ENCODE measurements around the gene TXNDC15.
"Not testable (repeated sequence)": the region's sequence is repeated elsewhere in the genome, so short reads cannot be mapped to it uniquely, and the experiment has no call there.

TXNDC15 gene, protein sequence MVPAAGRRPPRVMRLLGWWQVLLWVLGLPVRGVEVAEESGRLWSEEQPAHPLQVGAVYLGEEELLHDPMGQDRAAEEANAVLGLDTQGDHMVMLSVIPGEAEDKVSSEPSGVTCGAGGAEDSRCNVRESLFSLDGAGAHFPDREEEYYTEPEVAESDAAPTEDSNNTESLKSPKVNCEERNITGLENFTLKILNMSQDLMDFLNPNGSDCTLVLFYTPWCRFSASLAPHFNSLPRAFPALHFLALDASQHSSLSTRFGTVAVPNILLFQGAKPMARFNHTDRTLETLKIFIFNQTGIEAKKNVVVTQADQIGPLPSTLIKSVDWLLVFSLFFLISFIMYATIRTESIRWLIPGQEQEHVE

DNA sequence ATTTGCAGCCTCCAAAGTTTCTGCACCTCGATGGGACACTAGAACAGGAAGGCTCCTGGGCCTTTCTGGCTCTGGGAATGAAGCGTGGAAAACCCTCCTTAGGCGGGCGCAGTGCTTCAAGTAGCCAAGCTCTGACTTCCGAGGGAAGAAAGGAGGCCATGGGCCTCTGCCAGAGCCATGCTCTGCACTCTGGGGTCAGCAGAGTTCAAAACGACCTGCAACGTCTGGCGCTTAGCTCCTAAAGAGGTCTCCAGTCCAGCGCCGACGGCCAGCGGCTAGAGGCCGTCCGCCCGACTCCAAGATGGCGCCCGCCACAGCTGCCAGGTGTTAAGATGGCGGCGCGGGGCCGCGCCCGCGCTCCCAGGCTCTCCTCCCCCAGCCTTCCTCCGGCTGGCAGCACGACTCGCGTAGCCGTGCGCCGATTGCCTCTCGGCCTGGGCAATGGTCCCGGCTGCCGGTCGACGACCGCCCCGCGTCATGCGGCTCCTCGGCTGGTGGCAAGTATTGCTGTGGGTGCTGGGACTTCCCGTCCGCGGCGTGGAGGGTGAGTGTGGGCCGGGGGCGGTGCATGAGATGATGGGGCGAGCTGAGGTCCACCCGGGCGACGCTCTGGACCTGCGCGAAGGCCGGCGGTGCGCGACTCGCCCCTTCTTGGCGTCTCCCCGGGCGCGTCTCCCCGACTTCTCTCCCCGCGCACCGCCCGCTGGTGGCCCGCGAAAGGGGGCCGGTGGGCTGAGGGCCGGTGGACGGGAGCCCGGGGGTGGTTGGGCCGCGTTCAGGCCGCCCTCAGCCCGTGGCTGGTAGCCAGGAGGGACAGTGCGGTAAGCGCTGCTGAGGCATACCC lies at the start of gene TXNDC15:
Gene TXNDC15 (plus strand): TSS at position 385 of the 844 bp plus-strand sequence. CDS start 57 bp downstream, at position 442.
- peak; percentile 87 for DNase-seq (ENCODE audit: low read depth)

DNA sequence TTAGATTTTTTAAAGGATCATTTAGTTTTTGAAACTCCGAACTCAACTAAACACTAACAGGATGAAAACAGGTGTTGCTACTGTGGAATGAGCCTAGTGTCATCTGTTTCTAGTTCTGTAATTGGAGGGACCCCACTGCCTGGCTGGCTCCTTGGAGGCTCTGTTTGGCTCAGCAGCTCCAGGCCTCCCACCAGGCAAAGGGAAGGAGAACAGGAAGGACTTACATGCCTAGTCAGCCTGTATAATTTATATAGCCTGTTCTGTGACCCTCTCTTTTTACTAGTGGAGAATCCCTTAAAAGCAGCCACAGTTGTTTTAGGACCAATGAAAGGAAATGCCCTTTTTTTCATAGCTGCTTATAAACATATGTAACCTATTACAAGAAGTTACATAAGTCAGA lies 49.5 kb upstream of the TXNDC15 start:
- DNase-seq (ENCODE audit: low read depth): no peak

- no peak for DNase-seq (ENCODE audit: low read depth)
Observed at GRCh38 chr5:134825212-134825611, 49.0 kb upstream of the TXNDC15 start.

GRCh38 chr5:134833340-134834032 lies 40.7 kb upstream of the TXNDC15 start:
- no peak for DNase-seq (ENCODE audit: low read depth)

DNA sequence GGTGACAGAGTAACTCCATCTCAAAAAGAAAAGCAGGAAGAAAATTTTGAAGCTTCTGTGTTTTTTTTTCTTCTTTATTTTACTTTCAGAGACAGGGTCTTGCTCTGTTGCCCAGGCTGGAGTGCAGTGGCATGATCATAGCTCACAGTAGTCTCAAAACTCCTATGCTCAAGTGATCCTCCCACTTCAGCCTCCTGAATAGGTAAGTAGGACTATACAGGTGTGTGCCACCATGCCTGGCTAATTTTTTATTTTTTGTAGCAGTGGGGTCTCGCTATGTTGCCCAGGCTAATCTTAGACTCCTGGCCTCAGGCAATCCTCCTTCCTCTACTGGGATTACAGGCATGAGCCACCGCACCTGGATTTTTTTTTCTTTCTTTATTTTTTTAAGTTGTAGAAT lies 38.5 kb upstream of the TXNDC15 start:
- no peak for DNase-seq (ENCODE audit: low read depth)

DNA sequence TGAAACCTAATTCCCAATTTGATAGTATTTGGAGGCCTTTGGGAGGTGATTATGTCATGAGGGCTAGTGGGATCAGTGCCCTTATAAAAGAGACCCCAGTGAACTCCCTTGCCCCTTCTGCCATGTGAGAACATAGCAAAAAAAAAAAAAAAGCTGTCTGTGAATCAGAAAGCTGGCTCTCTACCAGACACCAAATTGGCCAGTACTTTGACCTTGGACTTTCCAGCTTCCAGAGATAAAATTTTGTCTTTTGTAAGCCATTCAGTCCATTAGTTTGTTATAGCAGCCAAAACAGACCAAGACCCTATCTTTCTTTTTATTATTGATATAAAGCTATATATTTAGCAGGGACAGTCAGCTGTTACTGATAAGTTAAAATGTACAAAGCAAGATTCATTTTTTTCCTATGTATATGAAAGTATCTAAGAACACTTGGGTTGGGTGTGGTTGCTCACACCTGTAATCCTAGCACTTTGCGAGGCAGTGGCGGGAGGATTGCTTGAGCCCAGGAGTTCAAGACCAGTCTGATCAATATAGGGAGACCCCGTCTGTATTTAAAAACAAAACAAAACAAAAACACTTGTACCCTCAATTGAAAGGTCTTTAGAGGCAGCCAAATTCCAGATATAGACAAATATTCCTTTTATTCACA lies 36.5 kb upstream of the TXNDC15 start:
- DNase-seq (ENCODE audit: low read depth): no peak

GRCh38 chr5:134838361-134838760 lies 35.8 kb upstream of the TXNDC15 start:
- DNase-seq (ENCODE audit: low read depth): not testable (repeated sequence)

DNA sequence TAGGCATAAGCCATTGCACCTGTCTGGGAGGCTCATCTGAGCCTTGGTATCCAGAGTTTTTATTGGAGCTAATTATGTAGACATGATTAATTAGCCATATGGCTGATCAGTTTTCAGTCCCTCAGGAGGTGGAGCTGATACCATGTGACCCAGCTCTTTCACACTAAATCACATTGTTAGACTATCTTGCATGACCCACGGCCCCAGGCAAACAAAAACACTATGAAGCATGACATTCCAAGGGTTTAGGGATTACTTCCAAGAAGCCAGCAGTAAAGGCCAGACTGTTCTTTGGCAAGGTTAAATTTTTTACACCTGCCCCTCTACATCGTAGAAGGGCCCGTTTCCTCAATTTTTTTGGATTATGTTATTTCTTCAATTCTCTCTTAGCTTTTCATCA lies 33.4 kb upstream of the TXNDC15 start:
- peak; percentile 26 for DNase-seq (ENCODE audit: low read depth)

DNA sequence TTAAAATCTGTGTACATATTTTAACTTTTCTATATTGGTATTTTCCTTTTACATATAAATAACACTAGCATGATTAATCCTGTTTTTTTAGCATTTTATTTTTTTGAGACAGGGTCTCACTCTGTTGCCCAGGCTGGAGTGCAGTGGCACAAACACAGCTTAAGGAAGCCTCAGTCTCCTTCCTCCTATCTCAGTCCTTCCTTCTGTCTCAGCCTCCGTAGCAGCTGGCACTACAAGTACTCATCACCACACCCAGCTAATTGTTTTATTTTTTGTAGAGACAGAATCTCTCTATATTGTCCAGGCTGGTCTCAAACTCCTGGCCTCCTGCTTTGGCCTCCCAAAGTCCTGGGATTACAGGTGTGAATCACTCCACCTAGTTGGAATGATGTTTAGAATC lies 29.9 kb upstream of the TXNDC15 start:
- no peak for DNase-seq (ENCODE audit: low read depth)

DNA sequence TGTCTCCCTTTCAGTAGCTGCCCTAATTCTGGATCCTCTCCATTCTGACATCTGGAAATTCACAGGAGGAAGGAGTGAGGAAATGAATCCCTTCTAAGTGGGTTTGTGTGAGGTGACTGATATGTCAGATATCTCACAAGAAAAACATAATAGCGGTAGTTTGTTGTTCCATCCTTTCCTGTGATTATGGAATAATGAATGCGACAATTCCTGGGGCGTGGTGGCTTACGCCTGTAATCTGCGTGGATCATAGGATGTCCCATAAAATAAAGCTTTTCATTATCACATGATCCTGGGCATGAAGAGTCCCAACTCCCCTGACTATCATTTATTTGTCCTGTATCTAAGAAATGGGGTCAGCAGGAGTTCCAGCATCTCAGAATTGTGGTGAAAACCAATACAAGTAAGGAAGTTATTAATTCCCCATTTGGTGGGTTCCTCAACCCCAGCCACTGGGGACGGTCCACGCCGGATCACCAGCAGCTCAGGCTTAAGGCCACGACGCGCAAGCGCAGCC lies 28.8 kb upstream of the TXNDC15 start:
- peak; percentile 60 for DNase-seq (ENCODE audit: low read depth)

DNA sequence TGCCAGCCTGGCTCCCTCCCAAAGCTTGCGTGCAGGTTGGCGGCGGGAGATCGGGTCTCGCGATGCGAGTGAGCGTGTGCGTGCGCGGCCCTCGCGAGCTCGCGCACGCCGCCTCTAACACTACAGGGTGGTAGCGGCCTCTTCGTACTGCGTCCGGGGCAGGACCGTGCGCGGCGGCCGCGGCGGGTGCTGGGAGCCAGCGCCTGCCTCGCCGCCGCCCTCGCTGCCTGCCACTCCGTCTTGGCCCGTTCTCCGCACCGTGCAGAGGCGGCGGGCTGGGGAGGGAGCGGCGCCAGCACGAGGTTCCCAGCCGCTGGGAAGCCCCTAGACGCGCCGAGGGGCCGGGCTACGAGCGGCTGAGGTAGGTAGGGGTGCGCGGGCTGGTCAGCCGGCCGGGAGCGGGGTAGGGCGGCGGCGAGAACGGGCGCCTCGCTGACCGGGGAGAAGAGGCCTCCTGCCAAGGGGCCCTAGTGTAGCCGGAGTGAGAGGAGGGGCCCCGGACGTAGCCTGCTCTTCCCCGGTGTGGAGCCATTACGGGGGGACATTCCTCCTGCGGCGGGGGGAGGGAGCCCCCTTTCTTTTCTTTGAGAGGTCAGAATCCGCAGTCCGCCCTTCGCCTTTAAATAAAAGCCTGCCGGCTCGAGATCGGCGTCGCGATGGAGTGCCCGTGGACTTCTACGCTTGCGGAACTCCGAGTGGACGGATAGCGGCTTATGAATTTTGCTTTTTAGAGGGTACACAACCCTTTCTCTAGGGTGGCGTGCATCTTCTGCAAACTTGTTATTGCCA lies 28.1 kb upstream of the TXNDC15 start, which contains the start of gene C5orf24:
Gene C5orf24 (plus strand): TSS at position 117 of the 789 bp plus-strand sequence. CDS start 8,933 bp downstream, outside the sequence.
- DNase-seq (ENCODE audit: low read depth): peak; percentile 96

GRCh38 chr5:134846641-134846960 lies 27.6 kb upstream of the TXNDC15 start:
- peak; percentile 43 for DNase-seq (ENCODE audit: low read depth)

GRCh38 chr5:134849434-134849933 lies 24.7 kb upstream of the TXNDC15 start:
- DNase-seq (ENCODE audit: low read depth): not testable (repeated sequence)

GRCh38 chr5:134851307-134851923 lies 22.8 kb upstream of the TXNDC15 start:
- DNase-seq (ENCODE audit: low read depth): peak; percentile 59

GRCh38 chr5:134856465-134856864 lies 17.7 kb upstream of the TXNDC15 start:
- DNase-seq (ENCODE audit: low read depth): not testable (repeated sequence)

GRCh38 chr5:134857401-134857800 lies 16.8 kb upstream of the TXNDC15 start:
- DNase-seq (ENCODE audit: low read depth): no peak

- no peak for DNase-seq (ENCODE audit: low read depth)
Observed at GRCh38 chr5:134864707-134865106, 9.5 kb upstream of the TXNDC15 start.

GRCh38 chr5:134873494-134873893 lies 677 bp upstream of the TXNDC15 start:
- no peak for DNase-seq (ENCODE audit: low read depth)

DNA sequence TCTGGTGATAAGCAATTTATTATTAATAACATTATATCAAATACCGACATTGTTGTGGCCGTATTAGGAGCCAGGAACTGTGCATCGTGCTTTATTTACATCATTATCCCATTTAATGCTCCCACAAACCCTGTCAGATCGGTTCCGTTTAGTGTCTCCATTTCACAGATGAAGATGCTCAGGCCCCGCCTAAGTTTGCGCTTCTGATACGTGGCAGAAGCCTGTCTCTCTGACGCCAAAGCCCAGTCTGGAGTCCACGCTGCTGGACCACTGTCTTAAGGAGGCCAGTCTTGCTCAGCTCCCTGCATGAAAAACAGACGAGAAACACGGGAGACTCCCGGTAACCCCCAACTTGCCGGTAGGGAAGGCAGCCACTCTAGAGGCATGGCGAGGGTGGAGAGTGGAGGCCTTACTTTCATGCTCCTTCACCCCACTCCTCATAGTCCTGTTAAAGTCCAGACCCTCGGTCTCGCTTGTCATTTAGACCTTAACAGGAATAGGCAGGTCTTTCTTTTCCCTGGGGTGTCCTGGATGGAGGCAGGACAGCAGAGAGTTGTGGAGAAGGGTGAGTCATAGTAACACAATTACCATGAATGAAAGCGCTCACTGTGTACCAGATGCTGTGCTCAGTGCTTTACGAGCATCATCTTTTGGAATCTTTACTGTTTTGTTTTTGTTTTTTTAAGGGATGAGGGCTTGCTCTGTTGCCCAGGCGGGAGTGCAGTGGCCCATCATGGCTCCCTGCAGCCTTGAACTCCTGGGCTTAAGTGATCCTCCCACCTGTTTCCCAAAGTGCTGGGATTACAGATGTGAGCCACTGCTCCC lies 872 bp downstream of the TXNDC15 start:
- peak; percentile 83 for DNase-seq (ENCODE audit: low read depth)
